ENCODE measurements around the gene RAB31. TPM values are rescaled to one million over a fixed set of nuclear protein-coding genes. Genes with fewer than 3 reads are reported as not detected.
A peak's percentile ranks its signal among the peaks of the same experiment; 100 is the strongest.

Gene RAB31
- total RNA-seq, 1 experiment from 2014 or later, result 118 TPM

DNA sequence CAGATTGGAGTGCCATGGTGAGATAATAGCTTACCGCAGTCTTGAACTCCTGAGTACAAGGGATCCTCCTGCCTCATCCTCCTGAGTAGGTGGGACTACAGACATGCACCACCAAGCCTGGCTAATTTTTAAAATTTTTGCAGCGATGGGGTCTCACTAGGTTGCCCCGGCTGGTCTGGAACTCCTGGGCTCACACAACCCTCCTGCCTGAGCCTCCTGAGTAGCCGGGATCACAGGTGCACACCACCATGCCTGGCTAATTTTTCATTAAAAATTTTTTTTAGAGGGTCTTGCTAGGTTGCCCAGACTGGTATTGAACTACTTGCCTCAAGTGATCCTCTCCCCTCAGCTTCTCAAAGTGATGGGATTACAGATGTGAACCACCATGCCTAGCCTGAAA is 27.8 kb downstream of the RAB31 start:
- DNase-seq (ENCODE audit: low read depth, low spot score) (no peak), ATAC-seq (no peak)
- TF ChIP-seq SIN3A (IDR thresholded peaks at IDR 0.05; ENCODE audit: borderline replicate concordance, insufficient read depth, low read depth, low read length) (no peak), TCF7L2 (IDR thresholded peaks at IDR 0.05; ENCODE audit: low read depth, low read length) (no peak), POLR2AphosphoS5 (IDR thresholded peaks at IDR 0.05; ENCODE audit: low read depth, low read length) (no peak)
- TF ChIP-seq, protein P1, sequence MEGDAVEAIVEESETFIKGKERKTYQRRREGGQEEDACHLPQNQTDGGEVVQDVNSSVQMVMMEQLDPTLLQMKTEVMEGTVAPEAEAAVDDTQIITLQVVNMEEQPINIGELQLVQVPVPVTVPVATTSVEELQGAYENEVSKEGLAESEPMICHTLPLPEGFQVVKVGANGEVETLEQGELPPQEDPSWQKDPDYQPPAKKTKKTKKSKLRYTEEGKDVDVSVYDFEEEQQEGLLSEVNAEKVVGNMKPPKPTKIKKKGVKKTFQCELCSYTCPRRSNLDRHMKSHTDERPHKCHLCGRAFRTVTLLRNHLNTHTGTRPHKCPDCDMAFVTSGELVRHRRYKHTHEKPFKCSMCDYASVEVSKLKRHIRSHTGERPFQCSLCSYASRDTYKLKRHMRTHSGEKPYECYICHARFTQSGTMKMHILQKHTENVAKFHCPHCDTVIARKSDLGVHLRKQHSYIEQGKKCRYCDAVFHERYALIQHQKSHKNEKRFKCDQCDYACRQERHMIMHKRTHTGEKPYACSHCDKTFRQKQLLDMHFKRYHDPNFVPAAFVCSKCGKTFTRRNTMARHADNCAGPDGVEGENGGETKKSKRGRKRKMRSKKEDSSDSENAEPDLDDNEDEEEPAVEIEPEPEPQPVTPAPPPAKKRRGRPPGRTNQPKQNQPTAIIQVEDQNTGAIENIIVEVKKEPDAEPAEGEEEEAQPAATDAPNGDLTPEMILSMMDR (IDR thresholded peaks at IDR 0.05), result no peak
- TF ChIP-seq, protein P2, sequence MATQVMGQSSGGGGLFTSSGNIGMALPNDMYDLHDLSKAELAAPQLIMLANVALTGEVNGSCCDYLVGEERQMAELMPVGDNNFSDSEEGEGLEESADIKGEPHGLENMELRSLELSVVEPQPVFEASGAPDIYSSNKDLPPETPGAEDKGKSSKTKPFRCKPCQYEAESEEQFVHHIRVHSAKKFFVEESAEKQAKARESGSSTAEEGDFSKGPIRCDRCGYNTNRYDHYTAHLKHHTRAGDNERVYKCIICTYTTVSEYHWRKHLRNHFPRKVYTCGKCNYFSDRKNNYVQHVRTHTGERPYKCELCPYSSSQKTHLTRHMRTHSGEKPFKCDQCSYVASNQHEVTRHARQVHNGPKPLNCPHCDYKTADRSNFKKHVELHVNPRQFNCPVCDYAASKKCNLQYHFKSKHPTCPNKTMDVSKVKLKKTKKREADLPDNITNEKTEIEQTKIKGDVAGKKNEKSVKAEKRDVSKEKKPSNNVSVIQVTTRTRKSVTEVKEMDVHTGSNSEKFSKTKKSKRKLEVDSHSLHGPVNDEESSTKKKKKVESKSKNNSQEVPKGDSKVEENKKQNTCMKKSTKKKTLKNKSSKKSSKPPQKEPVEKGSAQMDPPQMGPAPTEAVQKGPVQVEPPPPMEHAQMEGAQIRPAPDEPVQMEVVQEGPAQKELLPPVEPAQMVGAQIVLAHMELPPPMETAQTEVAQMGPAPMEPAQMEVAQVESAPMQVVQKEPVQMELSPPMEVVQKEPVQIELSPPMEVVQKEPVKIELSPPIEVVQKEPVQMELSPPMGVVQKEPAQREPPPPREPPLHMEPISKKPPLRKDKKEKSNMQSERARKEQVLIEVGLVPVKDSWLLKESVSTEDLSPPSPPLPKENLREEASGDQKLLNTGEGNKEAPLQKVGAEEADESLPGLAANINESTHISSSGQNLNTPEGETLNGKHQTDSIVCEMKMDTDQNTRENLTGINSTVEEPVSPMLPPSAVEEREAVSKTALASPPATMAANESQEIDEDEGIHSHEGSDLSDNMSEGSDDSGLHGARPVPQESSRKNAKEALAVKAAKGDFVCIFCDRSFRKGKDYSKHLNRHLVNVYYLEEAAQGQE (IDR thresholded peaks at IDR 0.05; ENCODE audit: insufficient read depth in 1 of 2, low read depth in 2 of 2, low read length in 1 of 2), result no peak
- ChIA-PET CTCF (interaction anchor here (1.0 kb wide), 1 partner anchor 162 kb away, joined by 5 read pairs; no protein-coding TSS in a partner anchor), POLR2A (no interaction called here)
- H3K27me3 ChIP-seq (ENCODE audit: control insufficient read depth, insufficient read depth, low read length), result no peaks in the 10 kb centered on the region
- intact Hi-C loops (cut with micrococcal nuclease; ENCODE audit: unreplicated experiment) (no loop called here), in situ Hi-C loops (cut with HindIII; ENCODE audit: low pct_unique_long_range_greater_than_20kb, low sequenced_read_pairs) (no loop called here)
- no peak overlapping the region for H3K4me3 ChIP-seq (ENCODE audit: low read depth in 2 of 2, low read length in 2 of 2)
- no peaks in the 10 kb centered on the region for H3K36me3 ChIP-seq (ENCODE audit: control insufficient read depth, insufficient read depth, low read length)
- peaks cover 93% of the 10 kb centered on the region for H3K4me1 ChIP-seq (ENCODE audit: control insufficient read depth, insufficient read depth, low read length)
- peak overlapping the region; percentile 99 for H3K27ac ChIP-seq (ENCODE audit: low read length)
- no TSS peak for BruUV-seq (replicated peaks)
- no peaks in the 10 kb centered on the region for H3K9me3 ChIP-seq (ENCODE audit: control insufficient read depth, insufficient read depth, low read depth, low read length)

DNA sequence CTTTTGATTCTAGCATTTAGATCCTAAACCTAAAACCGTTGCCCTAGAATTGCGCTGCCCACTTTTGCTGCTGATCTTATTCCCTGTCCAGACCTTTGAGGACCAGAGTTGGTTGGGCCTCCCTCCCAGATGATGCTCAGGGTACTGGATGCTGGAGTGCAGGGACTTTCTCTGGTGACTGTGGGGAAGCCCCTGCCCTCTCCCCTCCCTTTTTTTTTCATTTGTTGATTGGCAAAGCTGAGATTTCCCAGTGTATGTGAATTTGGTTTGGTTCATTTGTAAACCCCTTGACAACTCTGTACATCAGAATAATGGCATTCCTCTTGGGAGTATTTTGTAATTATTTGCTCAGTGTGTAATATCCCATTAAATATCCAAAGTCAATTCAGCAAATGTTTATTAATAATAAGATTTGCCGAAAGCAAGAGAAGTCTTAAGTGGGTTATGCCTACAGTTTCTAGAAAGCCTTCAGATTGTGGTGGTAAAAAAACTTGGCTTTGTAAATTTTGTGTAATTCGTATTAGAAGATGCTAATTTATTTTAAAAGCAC is 28.3 kb downstream of the RAB31 start:
- ChIA-PET CTCF (interaction anchor here (1.0 kb wide), 1 partner anchor 163 kb away, joined by 5 read pairs; no protein-coding TSS in a partner anchor), POLR2A (interaction anchor here (0.5 kb wide), 1 partner anchor 30 kb away, joined by 4 read pairs; no protein-coding TSS in a partner anchor)
- H3K27ac ChIP-seq (ENCODE audit: low read length), result peak overlapping the region; percentile 99

More for the DNA sequence above, 28.3 kb downstream of the RAB31 start:
- TF ChIP-seq, protein P1 (IDR thresholded peaks at IDR 0.05), result no peak
- TF ChIP-seq, protein P2 (IDR thresholded peaks at IDR 0.05; ENCODE audit: insufficient read depth in 1 of 2, low read depth in 2 of 2, low read length in 1 of 2), result no peak
- TF ChIP-seq SIN3A (IDR thresholded peaks at IDR 0.05; ENCODE audit: borderline replicate concordance, insufficient read depth, low read depth, low read length), result no peak
- TF ChIP-seq TCF7L2 (IDR thresholded peaks at IDR 0.05; ENCODE audit: low read depth, low read length), result no peak
- no peak for TF ChIP-seq POLR2AphosphoS5 (IDR thresholded peaks at IDR 0.05; ENCODE audit: low read depth, low read length)
- Histone ChIP-seq H3K36me3 (ENCODE audit: control insufficient read depth, insufficient read depth, low read length) (no peaks in the 10 kb centered on the region), H3K4me3 (ENCODE audit: low read depth in 2 of 2, low read length in 2 of 2) (no peak overlapping the region), H3K9me3 (ENCODE audit: control insufficient read depth, insufficient read depth, low read depth, low read length) (no peaks in the 10 kb centered on the region), H3K4me1 (ENCODE audit: control insufficient read depth, insufficient read depth, low read length) (peaks cover 93% of the 10 kb centered on the region), H3K27me3 (ENCODE audit: control insufficient read depth, insufficient read depth, low read length) (no peaks in the 10 kb centered on the region)
- no TSS peak for BruUV-seq (replicated peaks)
- DNase-seq (ENCODE audit: low read depth, low spot score) (no peak), ATAC-seq (0 out of 2 replicates have a peak, but pooled peaks have one; percentile 10)
- intact Hi-C loops (cut with micrococcal nuclease; ENCODE audit: unreplicated experiment) (no loop called here), in situ Hi-C loops (cut with HindIII; ENCODE audit: low pct_unique_long_range_greater_than_20kb, low sequenced_read_pairs) (no loop called here)
